Breast epithelium (tissue), 3 donors: Measurements from ENCODE around the gene MTMR2.

Experiments used
- CTCF ChIP-seq, 3 donors: fragments of 450-650 bp; IDR thresholded peaks; one replicate each; pipeline ENCODE4 v1.5.1; 2016 to 2017; ENCODE audit warnings: antibody characterized with exemption in 3 of 3, mild to moderate bottlenecking in 3 of 3, moderate library complexity in 3 of 3
- POLR2A ChIP-seq: fragments of 450-650 bp; IDR thresholded peaks from one replicate; pipeline ENCODE4 v1.6.1; 2016; ENCODE audit warnings: antibody characterized with exemption, mild to moderate bottlenecking, moderate library complexity
- POLR2AphosphoS5 ChIP-seq, 3 donors: sonication (generic); formaldehyde crosslinking; IDR thresholded peaks; one replicate each; pipeline ENCODE4 v1.6.1; 2017; ENCODE audit warnings: antibody characterized with exemption in 3 of 3

DNA sequence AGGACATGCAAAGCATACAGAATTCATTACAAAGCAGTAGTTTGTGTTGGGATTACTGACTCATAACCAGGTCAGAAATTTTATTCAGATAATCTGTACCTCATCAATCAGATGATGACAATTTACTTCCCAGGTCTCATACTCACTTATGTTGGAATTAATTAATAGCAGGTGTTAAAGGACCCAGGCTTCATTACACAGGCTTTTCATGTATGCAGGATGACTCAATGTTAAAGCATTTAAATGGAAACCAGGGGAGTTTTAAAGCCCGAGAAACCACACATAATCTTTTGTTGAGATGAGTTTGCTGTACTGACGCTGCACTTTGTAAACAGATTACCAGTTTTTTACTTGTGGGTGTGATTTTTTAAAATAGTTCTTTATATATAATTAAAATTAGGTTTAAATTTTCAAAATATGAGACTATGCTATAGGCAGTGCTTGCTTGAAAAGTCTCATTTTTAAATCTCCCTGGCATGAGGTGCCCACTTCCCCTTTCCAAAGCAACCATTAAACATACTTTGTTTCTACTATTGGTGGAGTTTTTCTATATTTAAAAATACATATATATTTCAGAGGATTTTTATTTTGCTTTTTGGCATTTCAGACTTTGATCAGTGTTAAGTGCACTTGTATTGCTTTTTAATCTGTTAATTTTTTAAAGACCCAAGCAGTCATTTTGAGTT is 92.6 kb downstream of the MTMR2 start:
- TF ChIP-seq CTCF (IDR thresholded peaks at IDR 0.05) (no peak), POLR2AphosphoS5 (IDR thresholded peaks at IDR 0.05) (no peak), POLR2A (no peak)
